HG02642 (cell line): ENCODE results near the gene TMEM151B.

Source experiments
- ATAC-seq: cut with Tn5 transposase; IDR thresholded peaks from one replicate; pipeline ENCODE4 v1.9.1; 2021; ENCODE audit warnings: mild to moderate bottlenecking; ENCODE audit not compliant: unreplicated experiment, poor library complexity

TMEM151B gene

DNA sequence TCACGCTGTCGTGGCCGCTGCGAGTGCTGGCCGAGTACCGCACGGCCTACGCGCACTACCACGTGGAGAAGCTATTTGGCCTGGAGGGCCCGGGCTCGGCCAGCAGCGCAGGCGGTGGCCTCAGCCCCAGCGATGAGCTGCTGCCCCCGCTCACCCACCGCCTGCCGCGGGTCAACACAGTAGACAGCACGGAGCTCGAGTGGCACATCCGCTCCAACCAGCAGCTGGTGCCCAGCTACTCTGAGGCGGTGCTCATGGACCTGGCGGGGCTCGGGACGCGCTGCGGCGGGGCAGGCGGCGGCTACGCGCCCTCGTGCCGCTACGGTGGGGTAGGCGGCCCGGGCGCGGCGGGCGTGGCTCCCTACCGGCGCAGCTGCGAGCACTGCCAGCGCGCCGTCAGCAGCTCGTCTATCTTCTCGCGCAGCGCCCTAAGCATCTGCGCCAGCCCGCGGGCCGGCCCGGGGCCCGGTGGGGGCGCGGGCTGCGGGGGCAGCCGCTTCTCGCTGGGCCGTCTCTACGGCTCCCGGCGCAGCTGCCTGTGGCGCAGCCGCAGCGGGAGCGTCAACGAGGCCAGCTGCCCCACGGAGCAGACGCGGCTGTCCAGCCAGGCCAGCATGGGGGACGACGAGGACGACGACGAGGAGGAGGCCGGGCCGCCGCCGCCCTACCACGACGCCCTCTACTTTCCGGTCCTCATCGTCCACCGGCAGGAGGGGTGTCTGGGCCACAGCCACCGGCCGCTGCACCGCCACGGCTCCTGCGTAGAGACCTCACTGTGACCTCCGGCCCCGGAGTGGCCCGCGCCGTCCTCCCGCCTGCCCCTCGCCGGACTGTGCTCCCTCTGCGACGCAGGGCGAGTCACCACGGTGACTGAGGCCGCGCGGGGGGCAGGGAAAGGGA lies 5.7 kb downstream of the TMEM151B start:
- no peak for ATAC-seq

DNA sequence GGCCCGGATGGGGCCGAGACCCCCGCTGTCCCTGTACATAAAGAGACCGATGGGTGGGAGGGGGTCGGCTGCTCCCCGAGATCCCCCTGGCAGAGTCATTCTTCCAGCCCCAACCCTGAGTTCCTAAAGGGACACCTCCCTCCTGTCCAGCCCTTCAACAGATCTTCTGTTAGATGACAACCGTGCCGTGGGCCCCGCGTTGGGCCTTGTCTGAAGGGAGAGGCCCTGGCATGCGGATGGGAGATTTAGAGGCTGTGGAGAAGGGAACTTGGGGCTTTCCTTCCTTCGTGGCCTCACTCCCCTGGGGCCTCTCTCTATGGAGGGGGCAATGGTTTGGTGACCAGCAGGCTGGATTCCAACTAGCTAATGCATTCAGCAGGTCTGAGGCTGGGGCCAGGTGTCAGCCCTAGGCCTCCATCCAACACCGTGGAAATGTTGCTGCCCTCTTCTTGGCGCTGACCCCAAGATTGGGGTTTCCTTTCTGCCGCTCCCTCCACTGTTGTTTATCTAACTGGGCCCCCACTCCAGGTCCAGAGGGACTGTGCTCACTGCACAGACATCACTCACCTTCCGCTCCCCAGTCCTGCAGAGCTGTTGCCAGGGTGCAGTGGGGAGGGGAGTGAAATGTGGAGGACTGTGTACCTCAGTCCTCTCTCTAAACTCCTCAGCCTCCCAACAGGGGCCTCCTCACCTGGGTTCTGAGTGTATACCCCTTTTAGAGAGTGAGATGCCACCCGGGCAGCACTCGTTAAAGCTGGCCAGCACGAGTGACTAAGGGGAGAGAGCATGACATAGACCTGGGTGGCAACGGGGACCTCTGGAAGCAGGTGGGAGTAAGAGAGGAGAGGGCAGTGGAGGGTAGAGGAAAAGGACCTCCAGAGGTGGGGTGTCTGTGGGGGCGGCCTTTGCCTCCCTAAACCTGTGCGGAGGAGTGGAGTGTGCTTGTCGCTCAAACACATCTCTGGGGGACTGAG lies 6.7 kb downstream of the TMEM151B start:
- no peak for ATAC-seq

DNA sequence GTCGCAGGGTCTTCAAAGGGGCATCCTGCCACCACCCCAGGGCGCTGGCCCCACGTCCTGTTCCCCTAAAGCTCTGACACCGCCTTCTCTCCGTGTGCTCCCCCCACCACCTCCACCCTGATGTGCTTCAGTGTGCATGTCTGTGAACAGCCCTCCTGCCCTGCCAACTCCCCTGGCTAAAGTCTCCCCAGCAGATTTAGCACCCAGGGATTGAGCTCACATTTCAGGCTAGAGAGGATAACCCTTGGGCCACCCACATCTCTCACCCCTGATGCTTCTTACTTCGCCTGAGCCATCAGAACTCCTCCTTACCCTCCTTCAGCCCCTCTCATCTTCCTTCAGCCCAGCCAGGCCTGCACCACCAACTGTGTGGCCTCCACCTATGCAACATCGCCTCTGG lies 7.5 kb downstream of the TMEM151B start:
- no peak for ATAC-seq

DNA sequence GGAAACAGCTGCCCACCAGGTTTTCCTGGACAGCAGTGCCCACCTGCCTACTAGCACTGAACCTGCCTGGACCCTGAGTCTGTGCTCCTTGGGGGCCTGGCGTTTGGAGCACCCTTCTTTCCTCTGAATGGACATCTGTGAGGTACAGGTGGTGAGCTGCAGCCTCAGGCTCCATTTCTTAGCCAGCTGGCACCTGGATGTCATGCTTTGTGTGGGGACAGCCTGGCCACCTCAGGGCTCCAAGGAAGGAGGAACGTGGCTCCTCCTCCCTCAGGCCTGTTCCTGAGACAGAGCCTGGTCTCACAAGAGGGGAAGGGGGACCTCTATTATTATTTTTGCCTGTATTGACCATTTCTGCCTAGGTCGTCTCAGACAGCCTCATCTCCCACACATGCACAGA lies 8.1 kb downstream of the TMEM151B start:
- ATAC-seq = no peak

GRCh38 chr6:44278774-44279697 lies 8.8 kb downstream of the TMEM151B start:
- ATAC-seq = no peak

GRCh38 chr6:44284121-44284520 lies 13.9 kb downstream of the TMEM151B start:
- no peak for ATAC-seq

GRCh38 chr6:44284867-44285266 lies 14.6 kb downstream of the TMEM151B start:
- ATAC-seq = no peak

GRCh38 chr6:44285552-44286284 lies 15.5 kb downstream of the TMEM151B start:
- ATAC-seq = no peak

GRCh38 chr6:44286285-44286565 lies 16.0 kb downstream of the TMEM151B start:
- no peak for ATAC-seq

- ATAC-seq = no peak
Measured at GRCh38 chr6:44286747-44287146, 16.5 kb downstream of the TMEM151B start.

GRCh38 chr6:44289726-44290260 lies 19.5 kb downstream of the TMEM151B start:
- ATAC-seq = no peak

- no peak for ATAC-seq
Measured at GRCh38 chr6:44291841-44292240, 21.6 kb downstream of the TMEM151B start.

GRCh38 chr6:44292661-44293365 lies 22.6 kb downstream of the TMEM151B start:
- ATAC-seq = no peak

DNA sequence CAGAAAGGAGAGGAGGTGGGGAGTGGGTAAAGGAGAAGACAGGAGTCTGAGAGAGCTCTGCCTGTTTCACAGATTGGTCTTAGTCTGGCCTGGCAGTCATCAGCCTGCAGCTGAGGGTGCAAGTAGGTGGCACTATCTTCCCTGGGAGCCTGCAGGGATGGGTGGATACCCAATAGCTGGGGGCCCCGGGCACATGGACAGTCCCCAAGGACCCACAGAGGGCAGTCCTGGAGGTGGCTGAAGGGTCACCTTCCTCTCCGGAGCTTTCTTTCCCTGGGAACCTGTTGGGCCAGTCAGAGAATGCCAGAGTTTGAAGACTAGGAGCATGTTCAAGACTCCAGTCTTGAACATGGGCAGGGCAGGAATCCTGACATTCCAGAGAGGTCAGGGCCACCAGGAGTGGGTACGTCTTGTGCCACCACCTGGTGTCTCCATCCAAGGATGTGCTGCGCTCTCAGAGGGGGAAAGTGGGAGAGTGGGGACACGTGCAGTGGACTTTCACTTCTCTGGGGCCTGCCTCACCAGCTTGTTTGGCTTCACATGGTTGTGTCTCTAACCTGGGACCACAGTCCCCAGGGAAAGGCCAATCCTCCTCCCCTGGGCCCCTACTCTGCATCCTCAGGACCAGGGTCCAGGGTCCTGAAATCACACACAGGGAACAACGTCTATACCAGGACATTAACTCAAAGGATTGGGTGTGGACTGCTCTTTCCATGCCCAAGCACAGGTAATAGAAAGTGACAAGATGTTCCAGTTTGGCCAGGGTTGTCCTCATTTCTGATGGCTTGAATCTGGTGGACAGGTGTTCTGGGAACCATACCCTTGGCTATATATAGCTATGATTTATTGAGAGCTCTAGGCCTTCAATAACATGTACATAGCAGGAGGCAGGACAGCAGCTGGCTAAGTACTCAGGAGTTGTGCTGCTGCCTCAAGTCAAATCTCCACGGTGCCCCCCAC lies 24.9 kb downstream of the TMEM151B start:
- ATAC-seq = no peak

DNA sequence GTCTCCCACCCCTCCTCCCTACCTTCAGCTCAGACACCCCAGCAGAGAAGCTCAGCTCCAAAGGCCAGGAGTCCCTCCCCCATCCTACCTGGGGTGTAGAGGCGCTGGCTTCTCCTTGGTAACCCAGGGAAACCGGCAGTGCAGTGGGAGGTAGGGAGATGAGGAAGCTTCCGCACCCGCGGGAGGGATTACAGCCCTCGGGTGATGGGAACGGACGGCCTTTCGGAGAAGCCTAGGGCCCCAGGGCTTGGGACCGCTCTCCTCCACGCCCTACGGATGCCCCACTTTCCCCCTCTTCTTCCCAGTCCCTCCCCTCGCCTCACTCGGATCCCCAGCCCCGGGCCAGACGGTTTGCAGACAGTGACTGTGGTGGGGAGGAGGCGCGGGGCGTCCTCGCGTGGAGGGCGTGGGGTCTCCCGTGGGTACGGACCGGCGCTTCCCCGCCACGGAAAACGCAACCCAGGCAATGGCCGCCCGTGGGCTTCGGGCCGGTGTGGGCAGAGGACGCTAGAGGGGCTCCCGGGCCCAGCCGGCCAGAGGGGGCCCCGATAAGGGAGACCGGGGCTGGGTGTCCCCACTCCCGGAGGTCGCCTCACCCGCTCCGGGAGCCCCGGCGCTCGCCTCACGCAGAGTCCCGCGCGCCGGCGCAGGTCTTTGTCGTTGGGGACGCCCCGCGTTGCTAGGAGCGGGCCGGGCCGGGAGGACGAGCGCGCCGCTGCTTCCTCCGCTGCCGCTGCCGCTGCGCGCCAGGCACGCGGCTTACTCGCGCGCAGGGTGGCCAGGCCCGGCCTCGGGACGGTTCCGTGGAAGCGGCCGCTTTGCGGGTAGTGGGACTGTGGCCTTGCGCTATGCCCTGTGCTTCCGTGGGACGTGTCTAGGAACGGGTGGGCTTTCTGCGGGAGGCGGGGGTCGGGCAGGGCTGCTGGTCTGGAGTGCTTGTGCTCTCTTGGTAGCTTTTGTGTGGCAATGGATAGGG lies 27.1 kb downstream of the TMEM151B start:
- ATAC-seq = peak; percentile 62

GRCh38 chr6:44298055-44298803 lies 28.0 kb downstream of the TMEM151B start:
- ATAC-seq = no peak
